Dermis blood vessel endothelial cell (primary cell): ENCODE measurements around the gene BSPRY. TPM values are rescaled to one million over a fixed set of nuclear protein-coding genes. Genes with fewer than 3 reads are reported as not detected.
"Not testable (repeated sequence)": the region's sequence is repeated elsewhere in the genome, so short reads cannot be mapped to it uniquely, and the experiment has no call there.

ENCODE experiments used
- DNase-seq: peaks from one replicate; pipeline ENCODE4 v3.0.0; 2010
- total RNA-seq: library from RNA; depleted of rRNA; stranded (reverse); fragments of >200 nt; gene quantifications from 2 replicates; pipeline ENCODE4 v1.2.3, GENCODE V29; 2014

The BSPRY gene
- total RNA-seq, 1 donor from 2014 or later: not detected

DNA sequence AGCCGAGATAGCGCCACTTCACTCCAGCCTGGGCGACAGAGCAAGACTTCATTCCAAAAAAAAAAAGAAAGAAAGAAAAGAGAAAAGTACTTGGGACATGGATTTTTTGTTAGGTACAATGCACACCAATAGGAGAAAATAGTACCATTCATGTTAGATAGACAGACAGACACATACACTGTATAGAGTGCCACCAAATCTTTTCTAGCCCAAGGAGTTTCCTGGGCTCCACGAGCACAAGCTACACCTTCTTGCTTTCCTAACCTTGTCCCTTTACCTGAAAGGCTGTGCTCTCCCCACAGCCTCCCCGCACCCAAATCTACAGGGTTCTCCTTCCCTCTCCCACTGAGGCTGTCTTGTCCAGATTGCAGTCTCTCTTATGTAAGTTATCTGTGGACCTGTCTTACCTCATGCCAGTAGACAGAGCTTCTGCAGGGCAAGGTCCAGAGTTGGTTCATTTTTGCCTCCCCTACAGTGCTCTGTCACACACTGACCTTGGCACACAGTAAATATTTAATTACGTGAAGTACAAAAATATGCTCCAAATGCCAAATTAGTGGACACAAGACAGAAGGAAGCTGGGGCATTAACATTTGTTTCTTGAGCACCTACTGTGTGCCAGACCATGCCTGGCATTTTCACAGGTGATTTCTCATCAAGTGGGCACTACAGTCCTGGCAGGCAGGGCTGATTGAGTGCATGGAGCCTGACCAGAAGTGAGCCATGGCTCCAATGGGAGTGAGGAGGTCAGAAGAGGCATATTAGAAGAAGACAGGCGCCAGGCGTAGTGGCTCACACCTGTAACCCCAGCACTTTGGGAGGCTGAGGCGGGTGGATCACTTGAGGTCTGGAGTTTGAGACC lies 45.9 kb downstream of the BSPRY start:
- no peak for DNase-seq

DNA sequence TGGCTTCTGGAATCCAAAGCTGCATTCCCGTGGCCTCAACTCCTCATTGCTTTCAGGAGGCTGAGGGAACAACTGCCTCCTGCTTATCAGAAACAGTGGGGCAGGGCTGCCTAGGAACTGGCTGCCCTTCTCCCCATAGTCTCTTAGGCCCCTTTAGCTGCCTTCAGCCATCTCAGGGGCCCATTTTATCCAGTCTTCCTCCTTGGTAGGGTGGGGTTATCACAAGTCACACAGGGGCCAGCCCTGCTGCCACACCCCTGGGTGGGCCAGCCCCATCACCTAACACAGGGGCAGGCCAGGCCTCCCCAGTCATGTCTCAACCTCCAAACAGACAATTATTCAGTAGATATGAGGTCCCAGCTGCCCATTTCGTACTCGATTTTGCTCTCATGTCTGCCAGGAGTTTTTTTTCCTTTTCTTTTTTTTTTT lies 47.9 kb downstream of the BSPRY start:
- DNase-seq: no peak

DNA sequence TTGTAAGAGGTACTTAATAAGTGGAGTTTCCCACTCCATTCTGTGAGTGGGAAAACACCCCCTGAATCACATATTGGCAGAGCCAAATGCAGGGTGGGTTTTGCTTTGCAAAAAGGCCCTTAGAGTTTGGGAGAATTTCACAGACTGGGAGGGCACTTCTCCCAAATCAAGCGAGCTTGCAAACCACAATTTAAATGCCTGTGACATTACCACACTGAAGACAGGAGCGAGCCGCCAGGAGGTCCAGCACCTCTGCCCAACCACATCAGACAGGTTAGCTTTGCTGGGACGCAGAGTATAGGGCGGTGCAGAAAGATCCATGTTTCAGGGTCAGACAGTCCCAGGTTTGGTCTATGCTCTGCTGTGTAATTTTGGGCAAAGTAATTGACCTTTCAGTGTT lies 49.5 kb downstream of the BSPRY start:
- DNase-seq: no peak

DNA sequence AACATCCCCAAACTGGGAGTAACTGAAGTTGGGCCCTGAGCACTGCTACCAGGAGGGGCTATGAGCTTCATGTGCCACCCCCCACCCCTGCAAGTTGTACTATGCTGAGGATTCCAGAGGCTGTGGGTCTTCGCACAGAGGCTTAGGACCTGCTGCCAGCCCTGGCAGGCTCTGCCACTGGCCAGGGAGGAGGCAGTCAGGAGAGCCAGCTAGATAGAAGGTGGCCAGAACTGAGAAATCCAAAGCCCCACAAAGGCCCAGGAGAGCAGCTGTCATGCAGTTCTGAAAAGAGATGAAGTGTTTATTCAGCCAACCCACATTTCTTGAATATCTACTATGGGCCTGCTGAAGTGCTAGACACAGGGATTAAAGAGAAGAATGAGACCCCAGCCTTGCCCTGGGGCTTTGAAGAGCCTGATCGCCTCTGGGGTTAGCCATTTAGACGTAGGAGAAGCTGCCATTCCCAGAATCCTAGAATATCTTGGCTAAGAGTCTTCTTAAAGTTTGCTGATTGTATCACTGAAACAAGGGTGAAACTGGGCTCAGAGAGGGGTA lies 50.4 kb downstream of the BSPRY start:
- DNase-seq: no peak

DNA sequence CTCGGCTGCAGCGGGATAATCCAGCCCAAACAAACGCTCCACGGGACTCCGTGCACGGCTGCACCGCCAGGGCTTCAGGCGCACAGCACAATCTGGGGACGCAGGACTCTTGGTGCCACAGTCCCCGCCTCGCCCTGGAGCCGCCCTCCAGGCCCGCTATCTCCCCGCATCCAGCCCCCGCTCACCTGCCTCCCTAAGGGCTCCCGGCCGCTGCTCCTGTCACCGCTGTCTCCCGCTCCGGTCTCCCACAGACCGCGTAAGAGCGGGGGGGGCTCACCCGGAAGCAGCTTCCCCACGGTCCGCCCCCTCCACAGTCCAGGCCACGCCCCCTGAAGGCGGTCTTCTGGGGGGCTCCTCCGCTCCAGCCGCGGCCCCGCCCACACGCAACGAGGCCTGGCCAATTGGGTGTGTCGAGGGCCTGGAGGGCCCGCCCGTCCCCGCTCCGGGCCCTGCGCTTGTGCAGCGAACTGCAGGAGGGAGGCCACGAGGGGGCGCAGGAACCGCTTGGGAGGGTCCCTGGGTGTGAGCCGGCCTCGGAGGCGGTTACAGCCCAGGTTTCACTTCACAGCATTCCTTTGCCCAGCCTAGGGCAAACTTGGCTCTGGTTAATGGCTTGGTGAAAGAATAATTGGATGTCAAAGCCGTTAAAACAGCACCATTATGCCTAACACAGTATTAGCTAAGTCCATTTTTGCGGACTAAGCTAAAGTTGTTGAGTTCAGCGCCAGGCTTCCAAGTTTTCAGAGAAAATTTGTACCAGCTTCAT lies 51.9 kb downstream of the BSPRY start, which contains the start of gene ALAD:
TSS of gene ALAD (minus strand) at position 258 of the 766 bp plus-strand sequence. CDS start 7,725 bp downstream, outside the sequence.
- DNase-seq: peak; percentile 99

DNA sequence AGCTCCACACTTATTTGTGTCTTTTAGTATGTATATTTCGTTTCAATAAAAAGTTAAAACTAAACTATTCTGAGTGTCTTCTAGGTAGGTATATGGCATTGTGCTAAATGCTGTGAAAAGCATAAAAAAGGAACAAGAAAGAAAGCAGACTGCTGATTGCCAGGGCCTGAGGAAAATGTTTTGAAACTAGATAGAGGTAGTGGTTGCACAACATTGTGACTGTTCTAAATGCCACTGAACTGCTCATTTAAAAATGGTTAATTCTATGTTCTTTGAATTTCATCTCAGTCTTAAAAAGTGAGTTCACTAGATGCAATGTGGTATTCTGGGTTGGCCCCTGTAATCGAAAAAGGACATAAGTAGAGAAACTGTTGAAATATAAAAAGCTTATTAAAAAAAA lies 54.3 kb downstream of the BSPRY start:
- no peak for DNase-seq

DNA sequence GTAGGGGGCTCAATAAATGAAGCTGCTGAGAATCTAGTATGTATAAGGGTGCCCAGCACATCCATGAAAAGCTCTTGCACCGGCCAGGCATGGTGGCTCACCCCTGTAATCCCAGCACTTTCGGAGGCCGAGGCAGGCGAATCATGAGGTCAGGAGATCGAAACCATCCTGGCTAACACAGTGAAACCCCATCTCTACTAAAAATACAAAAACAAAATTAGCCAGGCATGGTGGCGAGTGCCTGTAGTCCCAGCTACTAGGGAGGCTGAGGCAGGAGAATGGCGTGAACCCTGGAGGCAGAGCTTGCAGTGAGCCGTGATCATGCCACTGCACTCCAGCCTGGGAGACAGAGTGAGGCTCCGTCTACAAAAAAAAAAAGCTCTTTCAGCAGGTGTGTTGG lies 57.0 kb downstream of the BSPRY start:
- not testable (repeated sequence) for DNase-seq

DNA sequence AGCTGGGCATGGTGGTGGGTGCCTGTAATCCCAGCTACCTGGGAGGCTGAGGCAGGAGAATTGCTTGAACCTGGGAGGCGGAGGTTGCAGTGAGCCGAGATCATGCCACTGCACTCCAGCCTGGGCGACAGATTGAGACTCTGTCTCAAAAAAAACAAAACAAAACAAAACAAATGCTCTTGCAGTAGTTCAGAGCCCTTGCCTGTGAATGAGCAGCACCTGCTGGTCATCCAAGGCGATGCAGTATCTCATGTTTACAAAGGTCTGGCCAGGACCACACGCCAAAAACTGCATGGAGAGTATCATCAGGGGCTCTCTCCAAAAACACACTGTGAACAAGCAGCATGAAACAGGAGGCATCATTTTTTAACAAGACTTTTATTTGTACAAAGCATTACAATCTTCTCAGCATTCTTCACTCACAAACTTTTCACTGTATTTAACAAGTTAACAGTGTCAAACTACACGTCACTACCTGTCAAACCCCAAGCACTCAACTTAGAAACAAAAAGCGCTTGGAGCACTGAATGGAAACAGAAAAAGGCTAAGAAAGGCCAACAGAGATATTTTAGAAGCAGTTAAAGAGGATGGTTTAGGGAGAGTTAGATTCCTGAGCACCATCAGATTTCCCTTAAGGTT lies 57.7 kb downstream of the BSPRY start:
- peak; percentile 87 for DNase-seq

DNA sequence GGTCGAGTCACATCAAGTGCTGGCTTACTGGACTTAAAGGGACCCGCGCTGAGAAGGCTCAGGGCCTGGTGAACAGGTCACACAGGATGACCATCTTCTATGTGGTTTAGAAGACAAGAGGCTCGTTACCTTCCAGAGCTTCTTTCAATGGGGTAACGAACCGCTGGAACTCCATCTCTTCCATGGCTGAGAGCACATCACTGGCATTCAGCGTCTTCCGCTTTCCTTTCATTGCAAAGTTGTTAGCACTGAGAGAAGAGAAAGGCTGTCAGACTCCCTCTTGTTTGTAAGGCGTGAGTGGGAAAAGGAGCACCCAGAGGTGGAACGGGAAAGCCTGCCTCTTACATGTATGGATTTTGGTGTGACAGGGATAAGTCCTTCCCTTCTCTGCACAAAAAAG lies 60.1 kb downstream of the BSPRY start:
- DNase-seq: peak; percentile 13

DNA sequence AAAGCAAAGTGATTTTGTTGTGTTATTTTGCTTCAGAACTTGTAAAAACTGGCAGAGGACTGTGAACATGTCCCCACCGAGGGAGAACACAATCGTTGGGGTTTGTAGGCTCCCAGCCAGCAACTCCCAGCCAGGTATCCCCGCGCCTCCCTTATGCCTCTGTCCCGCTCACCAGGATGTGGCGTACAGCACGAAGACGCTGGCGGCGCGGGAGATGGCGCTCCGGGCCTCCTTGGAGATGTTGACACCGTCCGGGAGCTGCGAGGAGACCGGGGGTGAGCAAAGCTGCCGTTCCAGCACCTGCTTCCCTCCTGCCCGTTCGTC lies 60.5 kb downstream of the BSPRY start:
- no peak for DNase-seq

DNA sequence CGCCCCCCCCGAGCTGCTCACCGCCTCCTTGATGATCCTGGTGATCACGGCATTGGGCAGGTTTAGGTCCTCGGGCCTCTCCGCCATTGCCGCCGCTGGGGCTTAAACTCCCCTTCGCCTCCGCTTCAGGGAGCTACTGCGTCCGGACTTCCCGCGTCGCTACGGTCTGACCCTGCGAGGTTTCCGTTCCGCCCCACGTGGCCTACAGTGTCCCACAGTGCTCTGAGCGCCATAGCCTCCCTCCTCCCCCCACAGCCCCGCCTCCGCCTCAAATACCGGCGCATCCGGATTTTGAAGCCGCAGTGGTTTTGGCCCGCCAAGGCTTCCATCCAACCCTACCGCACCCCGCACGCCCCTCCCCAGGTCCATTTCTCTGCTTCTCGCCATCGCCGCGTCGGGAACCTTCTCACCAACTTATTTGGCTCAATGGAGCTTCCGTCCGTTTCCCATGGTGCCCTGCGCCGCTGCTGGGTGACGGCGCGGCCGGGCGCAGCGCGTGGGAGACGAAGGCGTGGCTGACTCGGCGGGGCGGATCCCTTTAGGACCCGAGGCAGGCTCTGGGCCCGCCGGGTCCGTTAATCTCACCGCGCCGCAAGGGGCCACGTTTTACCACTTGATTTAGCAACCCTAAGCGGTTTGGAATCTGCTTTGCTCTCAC lies 61.0 kb downstream of the BSPRY start, which contains the start of the genes C9orf43 and POLE3:
TSS of gene C9orf43 (plus strand) at position 541 of the 658 bp plus-strand sequence. CDS start 2,747 bp downstream, outside the sequence.
TSS of gene POLE3 (minus strand) at position 469 of the 658 bp plus-strand sequence. CDS start at position 87, 382 bp downstream.
- peak; percentile 98 for DNase-seq

DNA sequence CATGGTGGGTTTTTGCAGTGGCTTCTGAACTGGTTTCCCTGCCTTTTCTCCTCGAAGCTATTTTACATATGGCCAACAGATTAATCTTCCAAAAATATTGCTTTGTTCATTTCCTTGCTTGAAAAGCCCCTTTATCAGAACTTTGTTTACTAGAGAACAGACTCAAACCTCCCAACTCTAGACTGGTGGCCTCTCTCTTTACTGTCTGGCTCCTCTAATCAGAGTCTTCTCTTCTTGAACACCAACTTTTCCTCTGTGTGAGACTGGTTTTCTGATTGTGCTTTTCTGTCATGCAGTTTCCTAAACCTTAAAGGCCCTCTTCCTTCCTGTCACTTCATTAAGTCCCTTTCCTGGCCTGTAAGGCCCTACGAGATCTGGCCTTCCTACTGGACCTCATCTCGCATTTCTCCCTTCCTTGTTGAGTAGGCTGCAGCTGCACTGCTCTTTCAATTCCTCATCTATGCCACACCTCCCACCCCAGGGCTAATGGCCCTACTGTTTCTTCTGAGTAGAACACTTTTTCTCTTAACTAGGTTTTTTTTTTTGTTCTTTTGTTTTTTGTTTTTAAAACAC lies 66.9 kb downstream of the BSPRY start:
- DNase-seq: peak; percentile 24

DNA sequence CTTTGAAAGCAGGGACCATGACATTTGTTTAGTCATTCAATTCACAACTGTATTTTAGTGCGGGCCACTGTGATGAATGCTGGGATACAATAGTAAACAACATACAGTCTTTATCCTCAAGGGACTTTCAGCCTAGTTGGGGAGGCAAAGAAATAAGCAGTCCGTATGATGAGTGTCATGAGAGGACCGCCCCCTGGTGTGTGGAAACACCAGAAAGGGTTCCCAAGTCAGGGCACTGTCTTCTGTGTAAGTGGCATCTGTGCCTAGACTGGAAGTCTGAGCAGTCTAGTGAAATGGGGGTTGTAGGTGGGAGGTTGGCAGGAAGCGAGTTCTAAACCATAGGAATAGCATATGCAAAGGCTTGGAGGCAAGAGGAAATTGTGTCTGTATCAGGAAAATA lies 68.0 kb downstream of the BSPRY start:
- no peak for DNase-seq

Other genes with a start within 250 kb of the BSPRY start
- 4.2 and 7.3 TPM in 2 replicates for gene SLC31A2, start 198.5 kb upstream of the BSPRY start, total RNA-seq
- gene FKBP15, start 128.3 kb upstream of the BSPRY start, total RNA-seq: 18.7 and 25.3 TPM in 2 replicates
- gene SLC31A1, start 128.0 kb upstream of the BSPRY start, total RNA-seq: 13.4 and 16.5 TPM in 2 replicates
- 52.1 and 67.9 TPM in 2 replicates for gene CDC26, start 74.0 kb upstream of the BSPRY start, total RNA-seq
- gene PRPF4, start 73.9 kb upstream of the BSPRY start, total RNA-seq: 25.0 and 33.6 TPM in 2 replicates
- gene RNF183, start 46.2 kb upstream of the BSPRY start, total RNA-seq: not detected in 2 replicates
- 0.17 and 0.37 TPM in 2 replicates for gene WDR31, start 9.3 kb upstream of the BSPRY start, total RNA-seq
- gene HDHD3, start 27.4 kb downstream of the BSPRY start, total RNA-seq: 5.6 and 8.3 TPM in 2 replicates
- gene ALAD, start 51.7 kb downstream of the BSPRY start, total RNA-seq: 15.0 and 22.4 TPM in 2 replicates
- 57.2 and 61.5 TPM in 2 replicates for gene POLE3, start 61.1 kb downstream of the BSPRY start, total RNA-seq
- 0.23 TPM in 1 of 2 replicates, not detected in the other for gene C9orf43, start 61.2 kb downstream of the BSPRY start, total RNA-seq
- gene RGS3, start 114.2 kb downstream of the BSPRY start, total RNA-seq: 294 and 415 TPM in 2 replicates